IPS-18c (cell line): ENCODE results near the gene TGFBI.

Experiments
- H3K4me3 ChIP-seq: 2 replicates; pipeline ENCODE4 v1.7.0; 2013; ENCODE audit warnings: low read depth, mild to moderate bottlenecking, low read length, moderate library complexity; ENCODE audit not compliant: insufficient read depth
- H3K9me3 ChIP-seq: one replicate; pipeline ENCODE4 v1.6.1; 2013; ENCODE audit warnings: mild to moderate bottlenecking, low read length, moderate library complexity; ENCODE audit not compliant: control insufficient read depth, insufficient read depth

Gene TGFBI

DNA sequence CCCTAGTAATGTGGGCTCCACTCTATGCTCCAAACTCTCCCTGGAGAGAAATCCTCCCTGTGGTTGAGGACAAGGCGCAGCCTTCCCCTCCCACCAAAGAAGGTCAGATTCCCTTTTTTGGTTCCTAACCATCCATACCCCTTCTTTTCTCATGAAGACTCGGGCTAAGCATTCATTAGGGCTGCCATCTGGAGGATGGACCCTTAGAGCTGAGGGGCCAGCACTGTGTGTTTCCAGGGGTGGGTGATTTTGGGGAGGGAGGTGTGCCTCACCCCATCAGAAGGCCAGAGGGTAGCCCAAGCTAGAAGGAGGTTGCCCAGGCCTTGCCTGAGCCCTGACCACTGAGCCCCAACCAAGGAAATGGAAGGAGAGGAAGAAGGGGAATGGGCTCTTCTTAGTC, 36.8 kb downstream of the TGFBI start:
- no peak overlapping the region for H3K4me3 ChIP-seq

GRCh38 chr5:136066661-136067271, 38.0 kb downstream of the TGFBI start:
- H3K4me3 ChIP-seq, result no peak overlapping the region
- no peaks in the 10 kb centered on the region for H3K9me3 ChIP-seq

More for the DNA sequence above, 36.8 kb downstream of the TGFBI start:
- no peaks in the 10 kb centered on the region for H3K9me3 ChIP-seq

GRCh38 chr5:136067422-136067821, 38.6 kb downstream of the TGFBI start:
- Histone ChIP-seq H3K4me3 (no peak overlapping the region), H3K9me3 (no peaks in the 10 kb centered on the region)

- no peak overlapping the region for H3K4me3 ChIP-seq
- H3K9me3 ChIP-seq, result no peaks in the 10 kb centered on the region
These were observed 41.9 kb downstream of the TGFBI start for GRCh38 chr5:136070486-136071285.

- no peaks in the 10 kb centered on the region for H3K9me3 ChIP-seq
- H3K4me3 ChIP-seq, result no peak overlapping the region
These were observed 45.1 kb downstream of the TGFBI start for GRCh38 chr5:136073714-136074529.

DNA sequence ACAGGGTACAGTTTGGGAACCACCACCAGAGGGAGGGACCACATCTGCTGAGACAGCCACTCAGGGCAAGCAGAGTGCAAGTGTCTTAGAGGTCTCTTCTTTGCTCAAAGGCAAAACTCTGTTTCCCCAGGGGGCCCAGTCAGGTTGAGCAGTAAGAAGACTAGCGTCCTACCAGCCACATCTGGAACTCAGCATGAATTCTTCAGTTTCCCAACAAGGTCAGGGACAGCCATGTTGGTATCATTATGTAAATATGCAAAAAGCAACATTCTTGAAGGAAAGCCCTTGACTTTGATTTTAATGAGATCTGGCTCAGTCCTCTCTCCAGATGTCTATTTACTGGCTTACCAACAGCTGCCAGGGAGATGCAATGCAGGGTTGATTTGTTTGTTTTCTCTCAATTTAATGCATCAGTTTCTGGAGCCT, 46.7 kb downstream of the TGFBI start:
- no peak overlapping the region for H3K4me3 ChIP-seq
- H3K9me3 ChIP-seq, result no peaks in the 10 kb centered on the region

- no peaks in the 10 kb centered on the region for H3K9me3 ChIP-seq
- H3K4me3 ChIP-seq, result no peak overlapping the region
These were observed 47.3 kb downstream of the TGFBI start for GRCh38 chr5:136076067-136076466.

- no peak overlapping the region for H3K4me3 ChIP-seq
- H3K9me3 ChIP-seq, result no peaks in the 10 kb centered on the region
These were observed 48.2 kb downstream of the TGFBI start for GRCh38 chr5:136076881-136077445.

- Histone ChIP-seq H3K4me3 (no peak overlapping the region), H3K9me3 (no peaks in the 10 kb centered on the region)
These were observed 50.6 kb downstream of the TGFBI start for GRCh38 chr5:136079195-136079985.

- H3K9me3 ChIP-seq, result no peaks in the 10 kb centered on the region
- no peak overlapping the region for H3K4me3 ChIP-seq
These were observed 51.3 kb downstream of the TGFBI start for GRCh38 chr5:136080113-136080482.

DNA sequence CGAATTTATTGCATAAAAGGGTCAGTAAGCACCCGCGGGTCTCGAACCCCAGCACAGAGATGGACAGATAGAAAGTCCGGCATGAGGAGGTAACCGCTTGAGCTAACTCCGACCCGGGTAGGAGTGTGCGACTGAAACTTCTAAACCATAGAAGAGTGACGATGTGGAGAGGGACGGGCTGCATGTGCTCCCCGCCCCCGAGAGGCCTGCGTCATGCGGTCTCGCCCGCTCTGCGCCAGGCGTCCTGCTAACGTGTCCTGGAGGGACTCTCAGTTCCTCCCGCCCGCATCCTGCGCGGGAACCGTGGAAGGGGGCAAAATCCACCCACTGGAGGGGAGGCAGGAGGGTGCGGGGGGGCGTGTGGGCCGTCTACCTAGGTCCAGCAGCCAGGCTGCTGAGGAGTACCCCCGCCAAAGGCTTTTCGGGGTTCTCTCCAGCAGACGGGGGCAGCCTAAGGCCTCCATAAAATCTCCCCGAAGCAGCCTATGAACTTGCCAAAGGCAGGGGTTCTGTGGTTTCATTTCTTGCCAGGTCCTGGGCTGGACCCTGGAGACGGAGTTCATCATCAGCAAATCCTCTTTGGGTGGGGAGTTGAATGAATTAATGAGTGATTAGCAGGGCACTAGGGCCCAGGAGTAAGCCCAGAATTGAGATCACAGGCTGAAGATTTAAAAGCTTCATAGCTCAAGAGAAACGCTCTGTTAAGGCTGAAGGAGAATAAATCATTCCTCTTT, 51.9 kb downstream of the TGFBI start:
- no peaks in the 10 kb centered on the region for H3K9me3 ChIP-seq
- H3K4me3 ChIP-seq, result no peak overlapping the region

DNA sequence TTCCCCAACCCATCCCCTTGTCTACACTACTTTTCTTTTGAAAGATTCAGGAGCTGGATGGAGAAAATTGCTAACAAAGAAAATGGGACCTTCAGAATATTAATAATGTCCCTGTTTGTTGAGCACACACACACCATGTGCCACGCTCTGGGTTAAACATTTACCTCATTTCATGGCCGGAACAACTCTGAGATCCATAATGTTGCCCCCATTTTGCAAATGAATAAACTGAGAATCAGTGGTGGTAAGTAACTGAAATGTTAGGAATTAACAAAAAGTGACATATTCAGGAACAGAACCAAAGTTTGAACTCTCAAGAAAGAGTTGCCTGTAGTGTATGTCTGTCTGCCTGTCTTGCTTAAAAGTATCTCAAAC, 52.4 kb downstream of the TGFBI start:
- Histone ChIP-seq H3K4me3 (no peak overlapping the region), H3K9me3 (no peaks in the 10 kb centered on the region)

- no peak overlapping the region for H3K4me3 ChIP-seq
- no peaks in the 10 kb centered on the region for H3K9me3 ChIP-seq
These were observed 53.8 kb downstream of the TGFBI start for GRCh38 chr5:136082390-136083193.

- H3K4me3 ChIP-seq, result no peak overlapping the region
- H3K9me3 ChIP-seq, result no peaks in the 10 kb centered on the region
These were observed 55.9 kb downstream of the TGFBI start for GRCh38 chr5:136084698-136085097.

- Histone ChIP-seq H3K9me3 (no peaks in the 10 kb centered on the region), H3K4me3 (no peak overlapping the region)
These were observed 58.2 kb downstream of the TGFBI start for GRCh38 chr5:136086783-136087566.
